SW 1271 (cell line): Measurements from ENCODE around the gene CADM1.

Experiments used
- DNase-seq, 2 experiments: peaks; one replicate each; lab custom pipeline; 2025; lab: John Stamatoyannopoulos, UW

The CADM1 gene

DNA sequence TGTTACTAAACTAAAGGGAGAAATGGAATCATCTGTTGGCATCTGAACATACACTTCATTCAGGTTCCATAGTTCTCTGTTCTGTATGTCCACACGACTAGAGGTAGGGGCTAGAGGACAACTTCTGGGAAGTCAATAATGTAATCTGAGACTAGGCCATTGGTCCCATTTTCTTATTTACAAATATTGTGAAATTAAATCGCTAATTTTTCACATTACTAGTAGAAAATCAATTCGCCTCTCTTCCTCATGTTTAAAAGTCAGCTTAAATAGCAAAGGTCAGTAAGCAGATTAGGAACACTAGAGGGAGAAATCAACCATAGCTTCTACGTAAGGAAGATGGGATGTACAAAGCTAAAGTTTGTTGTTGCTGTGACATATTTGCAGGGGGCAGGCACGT, 59.7 kb downstream of the CADM1 start:
- no peak for DNase-seq

DNA sequence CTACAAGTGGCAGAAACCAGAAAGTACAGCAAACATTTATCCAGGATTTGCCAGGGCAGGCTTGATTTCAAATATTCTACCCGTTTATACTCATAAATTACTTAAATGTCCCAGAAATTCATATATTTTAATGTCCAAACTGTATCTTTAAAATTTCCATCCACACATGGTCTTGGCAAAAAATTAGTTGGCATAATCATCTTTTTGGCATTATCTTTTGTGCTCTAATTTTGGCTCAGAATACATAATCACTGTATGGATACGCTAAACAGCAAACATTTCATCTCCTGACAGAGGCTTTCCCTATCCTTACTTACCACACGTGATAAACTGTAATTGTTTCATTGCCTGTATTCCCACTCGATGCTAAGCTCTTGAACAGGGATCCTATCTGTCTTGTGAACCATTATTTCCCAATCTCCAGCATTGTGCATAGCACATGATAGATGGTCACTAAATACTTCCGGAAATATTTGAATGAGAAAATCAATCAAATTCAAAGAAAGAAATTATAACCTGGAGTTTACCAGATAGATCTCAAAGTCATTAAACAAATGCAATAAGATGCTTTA, 64.2 kb downstream of the CADM1 start:
- DNase-seq, result no peak

DNA sequence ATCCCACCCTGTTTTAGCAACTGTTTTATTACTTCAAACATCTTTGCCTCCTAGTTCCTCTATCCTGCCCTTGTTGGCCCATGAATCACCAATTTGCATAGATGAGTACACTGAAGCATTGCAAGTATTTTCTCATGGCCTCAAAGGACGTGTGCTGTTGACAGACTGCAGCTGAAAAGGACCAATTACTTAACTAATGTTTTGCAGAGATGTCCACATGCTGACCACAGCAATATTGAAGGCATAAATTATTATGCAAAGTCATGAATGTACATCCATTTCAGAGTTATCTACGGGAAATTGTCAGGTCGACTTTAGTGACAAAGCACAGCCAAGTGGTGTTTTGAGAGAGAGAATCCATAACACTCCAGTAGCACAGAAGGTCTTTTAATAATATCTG, 64.8 kb downstream of the CADM1 start:
- DNase-seq, result no peak

DNA sequence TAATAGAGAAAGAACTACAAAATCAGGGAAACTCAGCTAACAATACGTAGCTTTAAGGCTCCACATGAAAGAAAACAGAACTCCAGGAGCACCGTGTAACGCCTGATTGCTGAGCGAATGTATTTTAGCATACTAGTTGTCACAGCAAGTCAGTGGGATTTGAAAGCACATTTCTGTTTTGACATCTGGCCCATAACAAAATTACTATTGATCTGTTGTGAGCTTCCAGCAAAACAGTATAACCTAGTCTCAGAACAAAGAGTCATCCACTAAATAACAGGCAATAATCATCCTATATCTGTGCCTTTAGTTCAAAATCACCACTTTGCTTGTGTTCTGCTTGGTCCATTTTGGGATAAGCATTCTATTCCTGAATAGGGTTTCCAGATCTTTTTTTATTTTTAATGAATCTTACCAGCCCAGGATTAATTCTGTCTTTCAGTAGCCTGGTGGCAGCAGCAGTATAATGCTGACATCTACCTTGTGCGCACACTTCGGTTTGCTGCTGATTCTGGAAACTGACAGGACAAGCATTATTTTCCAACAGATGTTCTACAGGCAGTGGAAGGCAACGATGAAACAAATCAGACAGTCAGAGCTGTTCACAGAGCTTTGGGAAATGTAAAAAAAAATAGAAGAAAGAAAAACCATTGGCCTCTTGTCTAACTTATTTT, 66.2 kb downstream of the CADM1 start:
- no peak for DNase-seq

DNA sequence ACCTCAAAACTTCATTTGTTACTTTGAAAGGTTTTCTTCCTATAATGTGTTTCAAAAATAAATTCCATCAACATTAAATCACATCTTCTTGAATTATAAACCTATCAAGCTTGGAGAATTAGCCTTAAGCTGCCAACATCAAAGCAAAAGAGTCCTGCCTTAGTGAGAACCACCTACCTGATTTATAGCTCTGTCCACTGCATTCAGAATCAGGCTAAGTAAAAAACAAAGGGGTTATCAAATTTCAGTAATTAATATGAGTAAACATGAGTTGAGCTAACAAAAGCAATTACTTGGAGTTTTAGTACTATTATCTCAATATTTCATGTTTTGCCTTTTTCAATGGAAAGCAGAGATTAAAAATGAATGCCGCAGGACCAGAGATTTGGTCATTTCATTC, 73.9 kb downstream of the CADM1 start:
- no peak for DNase-seq

DNA sequence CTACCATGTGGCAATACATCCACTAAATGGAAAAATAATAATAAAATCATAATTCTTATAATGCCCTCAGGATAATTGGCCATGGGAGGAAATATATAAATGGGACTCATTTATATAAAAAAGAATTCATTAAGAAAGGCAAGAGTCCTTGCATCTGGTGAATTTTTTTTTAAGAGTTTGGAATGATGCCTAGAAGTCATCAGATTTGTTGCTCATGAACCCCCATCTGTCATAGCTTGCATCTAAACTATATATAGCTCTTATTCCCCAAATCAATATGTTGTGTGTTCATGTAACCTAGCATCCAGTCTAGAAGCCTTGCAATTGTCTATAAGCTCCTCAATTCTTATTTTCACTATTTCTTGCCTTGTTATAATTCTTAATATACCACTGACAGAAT, 75.9 kb downstream of the CADM1 start:
- no peak for DNase-seq

DNA sequence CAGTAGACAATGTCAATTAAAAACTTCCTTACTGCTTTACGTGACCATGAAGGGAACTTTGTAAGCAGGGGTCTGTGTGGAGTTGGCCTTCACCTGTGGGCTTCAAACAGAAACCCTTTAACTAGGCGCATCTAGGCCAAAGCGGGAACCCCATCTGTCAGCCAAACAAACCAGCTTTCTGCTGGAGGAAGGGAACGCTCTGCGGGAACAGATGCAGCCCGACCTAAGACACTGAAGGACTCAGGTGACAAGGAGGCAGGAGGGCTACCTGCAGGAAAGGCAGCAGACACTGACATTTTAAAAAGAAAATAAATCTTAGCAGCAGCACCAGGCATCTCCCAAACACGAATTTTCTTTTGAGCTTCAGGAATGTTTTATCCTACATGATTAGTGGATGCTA, 78.4 kb downstream of the CADM1 start:
- no peak for DNase-seq

DNA sequence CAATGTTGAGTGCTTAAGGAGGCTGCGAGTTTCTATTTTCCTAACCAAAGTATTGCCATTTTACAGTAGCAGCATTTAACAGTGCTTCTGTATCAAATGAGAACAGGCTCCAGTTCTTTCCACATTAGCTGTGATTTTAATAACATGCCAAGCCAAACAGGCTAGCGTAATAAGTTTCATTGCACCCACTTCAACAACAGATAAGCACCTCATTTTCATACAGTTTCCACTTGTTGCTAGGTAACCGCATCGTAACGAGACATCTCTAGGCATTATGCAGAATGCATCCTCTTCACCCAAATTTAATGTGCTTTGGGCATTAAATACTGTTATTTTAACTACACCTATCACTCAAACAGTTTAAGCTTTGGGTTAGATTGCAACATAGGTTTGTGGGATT, 79.0 kb downstream of the CADM1 start:
- DNase-seq, result no peak

DNA sequence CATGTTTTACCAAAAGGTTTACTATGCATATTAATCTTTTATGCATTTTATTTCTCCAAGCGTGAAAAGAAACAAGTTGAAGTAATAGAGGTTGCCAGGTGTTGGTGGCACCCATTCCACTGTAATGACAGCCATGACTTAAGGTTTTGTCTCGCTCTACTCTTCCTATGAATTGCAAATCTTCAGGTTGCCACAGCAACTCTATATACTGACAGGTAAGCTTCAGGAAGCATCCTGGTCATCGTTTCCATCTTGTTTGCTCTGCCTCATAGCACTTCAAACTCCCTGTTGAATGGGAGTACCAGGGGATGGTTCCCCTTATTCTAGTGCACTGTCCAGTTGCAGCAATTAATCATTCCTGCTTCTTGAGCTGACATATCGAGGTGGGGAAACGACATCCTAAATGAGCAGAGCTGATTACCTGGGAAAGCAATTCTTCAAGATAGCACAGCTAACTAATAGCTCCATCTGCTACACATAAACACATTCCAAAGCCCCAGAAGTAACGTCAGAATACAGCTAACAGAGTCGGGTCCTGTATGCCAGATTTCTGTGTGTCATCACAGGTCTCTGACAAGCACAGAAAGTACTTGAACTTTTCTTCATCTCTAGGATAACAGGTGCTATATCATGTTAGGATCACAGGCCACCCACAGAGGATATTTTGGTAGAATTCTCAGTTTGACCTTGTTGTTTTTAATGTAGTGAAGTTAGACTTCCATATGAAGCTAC, 80.3 kb downstream of the CADM1 start:
- no peak for DNase-seq

DNA sequence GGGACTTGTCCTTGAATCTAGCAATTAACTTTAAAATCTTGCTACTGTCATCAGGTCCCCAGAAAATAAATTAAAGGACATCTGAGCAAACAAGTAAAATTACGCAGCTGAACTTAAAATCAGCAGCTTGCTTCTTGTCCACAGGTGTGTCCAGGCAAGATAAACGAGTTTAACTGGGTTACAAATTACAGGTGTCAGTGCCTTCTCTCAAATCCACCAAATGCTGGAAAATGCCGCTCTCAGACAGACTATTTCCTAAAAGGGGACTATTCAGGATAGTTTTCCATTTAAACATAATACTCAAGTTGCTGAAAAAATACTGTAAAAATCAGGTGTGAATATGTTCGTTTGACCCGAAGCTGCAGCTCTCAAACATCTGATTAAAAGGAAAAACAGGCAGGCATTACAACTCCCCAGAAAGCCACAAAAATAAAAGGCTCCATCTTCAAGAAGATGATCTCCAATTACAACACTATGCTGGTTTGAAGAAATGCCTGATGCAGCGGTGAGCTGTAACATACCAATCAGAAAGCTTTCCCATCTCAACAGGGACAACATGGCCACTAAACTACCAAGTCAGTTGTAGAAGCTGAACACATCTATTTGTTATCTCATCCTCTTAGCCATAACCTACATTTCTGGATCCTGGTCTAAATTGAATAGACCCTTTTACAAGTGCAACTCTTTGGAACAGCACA, 82.1 kb downstream of the CADM1 start:
- DNase-seq, result no peak

DNA sequence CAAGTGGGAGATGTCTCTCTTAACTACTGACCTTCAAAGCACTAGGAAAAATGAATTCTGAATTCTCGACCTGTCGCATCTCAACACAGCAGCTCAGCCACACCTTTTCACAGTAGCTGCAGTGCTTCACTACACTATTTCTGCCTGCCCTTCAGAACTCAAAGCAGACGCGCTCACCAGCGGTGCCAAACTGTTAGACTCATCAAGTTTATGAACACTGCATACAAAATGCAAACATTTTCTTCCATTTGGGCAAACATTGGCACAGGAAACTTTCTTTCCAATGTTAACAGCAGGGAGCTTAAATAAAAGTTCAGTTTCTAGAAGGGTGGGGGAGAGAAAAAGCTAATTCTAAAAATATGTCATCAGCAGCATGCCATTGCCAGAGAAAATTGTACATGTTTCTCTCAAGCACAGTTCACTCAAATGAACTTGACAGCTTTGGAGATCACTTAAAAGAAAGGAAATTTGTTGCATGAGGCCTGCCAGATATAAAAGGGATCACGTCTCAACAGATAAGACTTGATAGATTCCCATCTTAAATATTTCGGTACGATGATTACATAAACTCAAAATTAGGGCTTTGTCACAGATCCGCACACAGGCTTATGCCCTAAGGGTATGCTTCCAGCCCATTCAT, 82.7 kb downstream of the CADM1 start:
- no peak for DNase-seq

DNA sequence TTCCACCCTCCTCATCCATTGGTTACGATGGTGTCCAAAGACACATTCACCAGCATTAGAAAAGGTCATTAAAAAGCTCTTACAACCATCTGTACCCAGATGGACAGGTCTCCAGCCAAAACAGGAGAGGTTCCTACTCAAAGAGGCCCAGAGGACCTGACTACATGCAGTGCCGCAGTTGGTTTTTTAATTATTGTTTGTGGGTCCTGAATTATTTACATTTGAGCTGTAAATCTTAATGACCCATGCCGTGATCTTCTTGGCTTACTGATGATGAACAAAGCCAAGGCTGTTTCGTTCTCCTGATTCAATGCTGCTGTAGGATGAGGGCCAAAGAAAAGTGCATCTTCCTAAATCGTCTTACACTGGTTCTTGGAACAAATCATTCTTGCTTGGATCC, 83.7 kb downstream of the CADM1 start:
- no peak for DNase-seq

DNA sequence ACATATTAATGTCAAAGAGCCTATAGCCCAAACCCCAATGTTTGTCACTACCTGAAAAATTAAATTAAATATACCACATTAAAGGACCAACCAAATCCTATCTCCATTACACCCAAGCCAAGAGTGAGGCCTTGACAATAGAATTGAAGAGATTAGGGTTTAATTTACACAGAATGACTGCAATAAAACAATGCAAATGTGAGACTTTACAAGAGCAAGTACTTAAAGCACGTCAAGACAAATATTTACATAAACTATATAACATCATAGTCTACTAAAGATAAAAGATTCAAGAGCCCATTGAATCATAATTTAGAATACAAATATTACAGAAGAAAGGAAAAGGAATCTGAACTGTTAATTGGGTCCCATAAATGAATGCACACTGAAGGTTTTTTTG, 85.6 kb downstream of the CADM1 start:
- DNase-seq, result no peak

DNA sequence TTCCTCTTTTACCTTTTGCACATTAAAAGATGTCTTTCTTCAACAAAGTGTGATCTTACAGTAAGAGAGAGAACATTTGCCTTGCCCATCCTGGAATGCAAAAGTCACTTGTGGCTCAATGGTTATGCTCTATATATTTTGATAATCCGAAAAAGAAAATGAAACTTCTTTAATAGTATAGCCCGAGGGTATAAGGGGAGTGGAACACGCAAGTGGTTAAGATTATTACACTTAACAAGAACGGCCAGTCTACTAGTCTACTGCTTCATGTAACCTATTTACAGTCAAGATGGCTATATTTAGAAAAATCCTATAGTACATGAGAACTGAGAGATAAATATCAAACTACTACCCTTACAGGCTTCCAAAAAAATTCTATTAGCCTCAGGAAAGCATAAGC, 86.1 kb downstream of the CADM1 start:
- DNase-seq, result no peak

DNA sequence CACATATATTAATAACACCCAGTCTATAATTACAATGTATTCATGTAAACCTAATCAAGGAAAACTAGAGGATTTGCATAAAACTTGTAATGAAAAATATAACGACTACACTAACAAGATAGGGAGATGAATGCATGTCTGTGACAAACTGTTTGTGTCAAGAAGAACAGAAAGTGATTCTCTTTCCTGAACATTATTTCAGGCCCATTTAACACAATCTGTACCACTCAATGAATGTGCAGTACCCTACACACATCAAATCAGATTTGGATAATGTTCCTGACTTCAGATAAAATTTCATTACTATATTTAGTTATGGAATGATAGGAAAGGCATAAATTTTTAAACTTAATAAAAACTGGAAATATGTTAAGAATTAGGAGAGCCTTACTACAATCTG, 93.1 kb downstream of the CADM1 start:
- no peak for DNase-seq

DNA sequence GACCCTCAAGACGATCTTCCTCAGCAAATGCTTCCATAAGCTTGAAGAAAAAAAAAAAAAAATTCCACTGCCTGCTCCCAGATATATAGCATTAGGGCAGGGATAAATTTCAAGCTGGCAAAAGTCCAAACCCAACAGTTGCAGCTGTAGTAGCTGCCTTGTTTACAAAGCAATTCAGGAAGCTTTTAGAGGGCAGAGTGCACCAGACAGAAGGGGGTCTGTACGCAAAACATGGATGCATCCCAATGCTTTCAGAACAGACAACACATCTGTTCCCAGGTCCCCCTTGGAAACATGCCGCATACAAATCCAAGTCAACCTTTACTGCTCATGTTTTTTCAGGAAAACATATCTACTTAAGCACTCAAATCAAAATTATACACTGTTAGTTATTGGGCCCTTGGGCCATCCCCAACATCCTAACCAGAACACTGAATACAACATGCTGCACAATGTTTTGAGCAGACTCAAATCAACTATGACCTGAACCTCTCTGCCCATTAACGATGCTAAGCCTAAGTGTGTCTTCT, 94.5 kb downstream of the CADM1 start:
- DNase-seq, result no peak

DNA sequence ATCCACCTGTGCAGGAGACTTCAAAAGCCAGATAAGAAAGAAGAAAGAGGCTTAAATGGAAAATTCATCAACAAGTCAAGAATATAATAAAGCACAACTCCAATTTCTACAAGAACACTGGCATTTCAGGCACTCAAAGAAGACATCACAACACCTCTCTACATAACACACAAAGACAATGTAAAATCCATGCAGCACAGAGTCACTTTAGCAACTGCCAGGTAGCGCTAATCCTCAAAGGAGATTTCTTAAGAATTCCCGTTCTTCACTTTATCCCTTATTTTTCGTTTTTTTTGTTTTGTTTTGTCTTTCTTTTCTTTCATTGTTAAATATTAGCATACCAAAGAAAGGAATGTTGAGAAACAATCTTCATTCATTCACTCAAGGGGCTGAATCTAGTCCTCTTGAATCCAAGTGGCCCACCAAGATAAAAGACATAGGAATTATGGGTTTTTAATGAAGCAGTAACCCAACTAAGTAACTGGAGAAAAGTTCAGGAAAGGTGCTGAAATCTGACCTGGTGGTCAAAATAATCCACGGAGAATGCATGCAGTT, 95.0 kb downstream of the CADM1 start:
- no peak for DNase-seq

DNA sequence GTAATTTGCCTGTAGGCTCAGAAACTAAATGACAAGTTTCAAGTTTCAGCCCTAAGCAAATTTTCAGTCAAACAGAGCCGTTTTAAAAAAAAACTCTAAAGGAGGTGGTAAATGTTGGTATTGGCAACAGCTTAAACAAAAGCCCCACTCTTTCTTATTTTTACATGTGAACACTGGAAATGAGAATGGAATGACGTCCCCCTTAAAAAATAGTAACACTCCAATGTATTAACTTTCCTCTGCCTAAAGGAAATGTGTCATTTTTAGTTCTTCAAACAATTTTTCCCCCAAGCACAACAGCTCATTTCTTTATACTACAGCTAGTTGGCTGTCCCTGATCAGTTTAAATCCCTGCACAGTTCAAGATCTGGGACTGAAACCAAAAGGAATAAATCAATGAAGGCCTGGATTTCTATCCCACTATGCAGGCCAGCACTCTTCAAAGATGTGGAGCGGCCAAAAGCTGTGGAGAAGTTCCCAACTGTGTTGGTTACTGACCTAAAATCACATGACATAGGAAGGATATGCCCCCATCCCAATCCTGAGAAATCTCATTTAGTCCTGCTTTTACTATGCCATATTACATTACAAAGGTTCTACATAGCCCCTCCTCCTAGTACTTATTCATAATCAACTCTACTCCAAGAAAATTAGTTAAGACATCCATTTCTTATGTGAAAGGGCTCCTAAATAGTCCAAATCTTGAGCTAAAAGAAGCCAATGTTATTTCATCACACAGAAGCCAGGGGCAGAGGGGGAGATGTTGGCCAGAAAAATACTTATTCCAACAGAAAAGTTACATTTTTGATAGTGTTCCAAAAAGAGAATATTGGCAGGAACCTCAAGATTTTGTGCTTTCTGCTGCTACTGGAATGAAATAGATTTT, 95.9 kb downstream of the CADM1 start:
- no peak for DNase-seq

DNA sequence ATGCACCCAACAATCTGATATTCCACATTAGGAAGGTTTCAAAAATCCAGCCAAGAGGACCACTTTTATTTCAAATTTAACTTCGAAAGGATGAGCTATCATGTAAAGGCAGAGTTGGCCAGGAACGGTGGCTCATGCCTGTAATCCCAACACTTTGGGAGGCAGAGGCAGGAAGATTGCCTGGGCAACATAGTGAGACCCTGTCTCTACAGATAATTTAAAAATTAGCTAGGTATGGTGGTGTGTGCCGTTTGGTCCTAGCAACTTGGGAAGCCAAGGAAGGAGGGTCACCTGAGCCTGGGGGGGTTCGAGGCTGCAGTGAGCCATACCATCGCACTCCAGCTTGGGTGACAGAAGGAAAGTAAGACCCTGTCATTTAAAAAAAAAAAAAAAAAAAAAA, 96.7 kb downstream of the CADM1 start:
- no peak for DNase-seq

DNA sequence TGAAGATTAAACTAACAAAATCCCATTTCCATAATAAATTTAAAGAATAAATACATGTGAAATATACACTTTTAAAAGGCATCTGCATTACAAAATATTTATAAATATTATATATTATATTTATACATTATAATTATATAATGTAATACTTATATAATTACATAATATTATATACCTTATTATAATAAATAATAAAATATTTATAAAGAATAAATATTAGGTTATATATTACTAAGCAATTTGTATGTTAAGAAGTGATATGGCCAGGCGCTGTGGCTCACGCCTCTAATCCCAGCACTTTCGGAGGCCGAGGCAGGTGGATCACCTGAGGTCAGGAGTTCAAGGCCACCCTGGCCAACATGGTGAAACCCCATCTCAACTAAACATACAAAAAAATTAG, 97.8 kb downstream of the CADM1 start:
- DNase-seq, result no peak
